Body of pancreas (tissue), 4 donors: ENCODE data around the gene CAMSAP1.

Experiments
- CTCF ChIP-seq, 7 experiments: fragments of 450-650 bp in 4 of 7; fragments of 200-600 bp in 3 of 7; sonication (generic) in 3 of 7; IDR thresholded peaks; one replicate each; pipeline ENCODE4 v1.5.1; 2016 to 2019; ENCODE audit warnings: antibody characterized with exemption in 7 of 7
- POLR2A ChIP-seq, 3 donors: fragments of 450-650 bp; IDR thresholded peaks; one replicate each; pipeline ENCODE4 v1.6.1; 2016; ENCODE audit warnings: antibody characterized with exemption in 3 of 3, mild to moderate bottlenecking in 2 of 3

- TF ChIP-seq CTCF (IDR thresholded peaks at IDR 0.05), result no peak
- peak in 2 of 3 donors; percentile 55 to 64 for TF ChIP-seq POLR2A (IDR thresholded peaks at IDR 0.05)
Measured at GRCh38 chr9:135907431-135908092, at the start of gene CAMSAP1.
